NCI-H1092 (cell line): Measurements from ENCODE around the gene DBX2.
"Not testable (repeated sequence)": the region's sequence is repeated elsewhere in the genome, so short reads cannot be mapped to it uniquely, and the experiment has no call there.

Source experiments
- DNase-seq: peaks from one replicate; lab custom pipeline; 2025; lab: John Stamatoyannopoulos, UW

DBX2 gene

DNA sequence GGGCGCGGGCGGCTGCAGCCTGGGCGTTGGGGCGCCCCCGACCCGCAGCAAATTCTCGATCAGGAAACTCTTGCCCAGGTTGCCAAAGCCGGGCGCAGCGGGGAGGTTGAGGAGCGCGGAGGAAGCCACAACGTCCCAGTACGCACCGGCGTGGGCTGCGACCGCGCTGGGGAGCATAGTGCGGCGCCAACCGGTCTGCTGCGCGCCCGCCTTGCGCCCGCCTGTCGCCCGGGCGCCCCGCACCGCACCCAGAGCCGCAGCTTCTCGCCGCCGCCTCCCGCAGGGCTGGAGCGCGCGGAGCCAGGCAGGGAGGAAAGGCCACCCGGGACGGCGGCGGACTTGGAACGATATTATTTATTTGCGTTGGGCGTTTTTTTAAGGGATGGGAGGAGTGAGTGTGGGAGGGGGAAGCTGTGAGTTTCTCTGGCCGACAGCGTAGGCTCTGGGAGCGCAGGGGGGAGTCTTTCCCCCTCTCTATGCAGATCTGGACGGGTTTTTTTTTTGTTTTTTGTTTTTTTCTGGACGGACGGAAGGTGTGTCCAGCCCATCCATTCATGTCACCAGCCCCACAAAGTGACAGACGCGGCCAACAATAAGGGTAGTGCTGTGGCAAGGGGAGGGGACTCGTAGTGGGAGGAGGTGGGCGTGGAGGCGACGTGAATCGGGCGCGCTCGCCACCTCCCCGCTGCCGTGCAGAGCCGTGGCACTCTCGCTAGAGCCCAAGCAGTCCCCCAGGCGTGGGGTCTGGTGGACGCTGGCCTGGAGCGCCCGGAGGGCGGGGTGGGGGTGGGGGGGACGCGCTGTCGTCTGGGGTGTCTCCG, at the start of gene DBX2:
TSS of gene DBX2 (minus strand) at position 349 of the 821 bp plus-strand sequence. CDS start at position 177, 172 bp downstream.
- DNase-seq = no peak

GRCh38 chr12:45098766-45099165, 47.9 kb upstream of the DBX2 start:
- DNase-seq = no peak

- DNase-seq = not testable (repeated sequence)
These were observed 44.5 kb upstream of the DBX2 start for GRCh38 chr12:45095417-45095816.

DNA sequence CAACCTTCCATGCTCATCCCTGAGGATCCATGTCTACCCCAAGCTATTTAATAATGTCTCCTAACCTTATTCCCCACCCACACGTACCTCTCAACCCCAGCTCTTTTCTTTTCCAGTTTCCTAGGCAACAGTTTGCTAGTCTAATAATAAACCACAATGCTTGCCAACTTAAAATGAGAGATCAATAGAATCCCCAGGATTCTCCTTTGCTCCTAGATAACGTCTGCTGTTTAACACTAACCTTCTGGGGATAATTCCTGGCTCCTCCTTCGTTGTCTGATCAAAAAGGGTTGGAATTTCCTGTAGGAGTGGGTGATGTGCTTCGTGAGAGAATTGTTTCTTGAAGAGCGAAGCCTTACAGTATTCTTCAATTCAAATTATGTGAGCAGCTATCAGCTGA, 42.2 kb upstream of the DBX2 start:
- no peak for DNase-seq

DNA sequence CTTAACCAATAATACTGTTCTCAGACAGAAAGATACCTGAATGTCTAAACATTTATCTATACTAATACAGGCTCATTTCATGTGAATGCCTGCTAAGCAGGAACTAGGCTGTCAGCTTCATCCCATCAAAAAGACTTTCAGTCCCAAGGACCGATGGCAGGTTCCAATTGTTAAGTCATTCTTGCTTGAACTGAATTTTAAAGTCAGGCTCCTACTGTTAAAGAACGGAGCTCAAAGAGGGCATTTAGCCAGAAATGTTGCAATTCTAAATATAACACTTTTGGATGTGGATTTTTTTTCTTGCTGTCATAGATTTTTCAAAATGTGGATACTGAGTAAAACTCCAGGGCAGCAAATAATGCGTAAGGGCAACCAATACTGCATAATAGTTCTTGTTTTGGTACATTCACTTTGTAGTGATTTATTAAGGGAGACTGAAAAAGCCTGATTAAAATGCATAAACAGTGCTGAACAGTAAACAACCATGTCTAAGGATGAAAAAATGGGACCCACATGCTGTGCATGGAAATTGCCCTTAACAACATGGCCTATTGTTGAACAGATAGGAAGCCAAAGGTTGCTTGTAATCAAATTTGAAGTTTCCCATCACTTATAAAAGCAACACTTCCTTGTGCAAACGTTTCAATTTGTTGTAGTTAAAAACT, 38.6 kb upstream of the DBX2 start:
- DNase-seq = no peak

DNA sequence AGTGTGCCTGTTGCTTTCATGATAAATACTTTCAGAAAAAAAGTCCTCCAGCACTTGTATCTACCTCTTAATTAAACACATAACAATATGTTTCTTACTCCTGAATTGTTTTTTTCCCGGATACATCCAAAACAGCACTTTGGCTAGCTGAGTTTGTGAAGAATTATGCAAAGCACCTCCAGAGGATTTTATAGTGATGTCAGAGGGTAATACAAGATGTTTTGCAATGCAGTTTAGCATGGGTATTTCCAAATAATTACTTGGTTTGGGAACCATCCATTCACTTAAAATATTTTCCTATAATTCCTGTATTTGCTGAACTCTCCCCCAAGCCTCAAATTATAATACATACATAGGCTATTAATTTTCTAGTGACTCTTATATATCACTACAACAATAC, 37.7 kb upstream of the DBX2 start:
- no peak for DNase-seq

DNA sequence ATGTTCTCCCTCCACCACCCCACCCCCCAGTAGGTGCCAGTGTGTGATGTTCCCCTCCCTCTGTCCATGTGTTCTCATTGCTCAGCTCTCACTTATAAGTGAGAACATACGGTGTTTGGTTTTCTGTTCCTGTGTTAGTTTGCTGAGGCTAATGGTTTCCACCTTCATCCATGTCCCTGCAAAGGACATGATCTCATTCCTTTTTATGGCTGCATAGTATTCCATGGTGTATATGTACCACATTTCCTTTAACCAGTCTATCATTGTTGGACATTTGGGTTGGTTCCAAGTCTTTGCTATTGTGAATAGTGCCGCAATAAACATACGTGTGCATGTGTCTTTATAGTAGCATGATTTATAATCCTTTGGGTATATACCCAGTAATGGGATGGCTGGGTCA, 33.3 kb upstream of the DBX2 start:
- not testable (repeated sequence) for DNase-seq

DNA sequence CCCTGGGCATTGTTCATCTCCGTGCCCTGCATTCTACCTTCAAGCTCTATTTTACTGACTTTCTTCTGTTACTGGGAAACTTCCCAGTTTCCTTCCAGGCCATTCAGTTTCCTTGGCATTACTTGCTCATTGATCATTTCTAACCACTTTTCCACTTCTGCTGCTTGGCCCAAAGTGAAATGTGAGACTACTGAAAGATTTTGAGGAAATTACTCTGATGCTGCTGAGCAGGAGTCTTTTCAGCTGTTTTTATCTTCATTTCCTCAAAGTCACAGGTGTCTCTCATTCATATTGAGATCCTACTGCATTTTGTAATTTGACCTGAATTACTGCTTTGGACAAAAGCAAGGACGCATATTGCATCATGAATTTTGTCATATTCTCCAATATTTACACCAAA, 26.4 kb upstream of the DBX2 start:
- DNase-seq = no peak

DNA sequence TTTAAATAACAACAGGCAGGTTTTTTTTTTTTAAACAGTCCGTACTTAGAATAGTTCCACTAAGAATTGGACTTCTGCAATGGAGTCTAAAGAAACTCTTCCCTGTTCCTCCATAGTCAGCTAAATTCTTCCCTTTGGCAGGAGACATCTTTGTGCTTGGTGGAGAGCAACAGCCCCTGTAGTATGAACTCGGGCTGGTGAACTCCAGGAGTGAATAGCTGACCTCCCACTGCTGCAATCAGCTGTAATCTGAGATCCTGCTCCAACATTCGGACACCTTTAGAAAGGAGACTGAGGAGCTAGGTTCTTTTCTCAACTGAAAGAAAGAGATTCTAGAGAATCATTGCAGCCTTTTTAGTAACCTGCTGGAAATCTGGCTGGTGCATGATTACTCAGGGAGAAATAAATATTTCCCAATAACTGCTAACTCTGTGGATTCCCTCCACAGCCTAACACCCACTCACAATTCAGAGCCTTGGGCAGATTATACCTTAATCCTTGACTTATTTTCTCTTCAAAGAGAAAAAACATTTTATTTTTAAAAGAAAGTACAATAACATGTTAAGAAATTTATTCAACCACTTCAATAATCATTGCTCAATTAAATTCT, 25.6 kb upstream of the DBX2 start:
- no peak for DNase-seq

- no peak for DNase-seq
These were observed 24.8 kb upstream of the DBX2 start for GRCh38 chr12:45075587-45076282.

- no peak for DNase-seq
These were observed 14.3 kb upstream of the DBX2 start for GRCh38 chr12:45065125-45065626.

- DNase-seq = no peak
These were observed 10.1 kb upstream of the DBX2 start for GRCh38 chr12:45060976-45061375.

- DNase-seq = peak; percentile 11
These were observed 750 bp upstream of the DBX2 start for GRCh38 chr12:45051572-45052125.

DNA sequence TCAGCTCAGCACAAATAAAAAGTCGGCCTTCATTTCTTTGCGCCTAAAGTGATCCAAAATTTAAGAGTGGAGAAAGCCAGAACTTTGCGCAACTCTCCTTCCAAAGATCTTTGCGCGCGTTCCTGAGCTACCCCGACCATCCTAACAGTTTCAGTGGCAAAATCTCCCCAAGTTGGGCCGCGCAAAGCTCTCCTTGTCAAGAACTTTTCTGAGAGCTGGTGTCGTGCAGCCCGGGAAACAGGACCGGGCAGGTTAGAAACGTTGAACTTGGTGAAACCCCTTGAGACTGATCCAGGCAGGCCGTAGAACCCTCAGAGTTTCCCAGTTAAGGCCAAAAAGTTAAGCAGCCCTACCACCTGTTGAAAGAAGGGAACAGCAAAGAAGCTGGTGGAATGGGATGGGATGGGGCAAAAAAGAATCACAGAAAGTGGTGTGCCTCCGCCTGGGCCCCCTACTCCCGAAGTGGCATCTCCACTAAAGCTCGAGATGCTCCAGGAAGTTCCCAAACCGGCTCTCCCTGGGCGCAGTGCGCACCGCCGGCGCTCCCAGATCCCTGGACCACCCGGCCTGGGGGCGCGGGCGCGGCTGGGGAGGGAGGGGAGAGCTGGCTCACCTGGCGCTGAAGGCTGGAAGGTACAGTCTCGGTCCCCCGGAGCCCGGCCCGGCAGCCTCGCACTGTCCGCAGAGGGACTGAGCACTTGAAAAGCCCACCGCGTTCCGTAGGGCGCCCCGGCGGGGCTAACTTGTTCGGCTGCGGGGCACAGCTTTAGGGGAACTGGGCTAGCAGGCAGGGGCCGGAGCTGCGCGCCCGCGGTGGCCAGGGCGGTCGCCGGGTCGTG, 768 bp downstream of the DBX2 start:
- DNase-seq = no peak

- no peak for DNase-seq
These were observed 8.3 kb downstream of the DBX2 start for GRCh38 chr12:45042599-45042998.

GRCh38 chr12:45040977-45041376, 9.9 kb downstream of the DBX2 start:
- no peak for DNase-seq

GRCh38 chr12:45039757-45040156, 11.1 kb downstream of the DBX2 start:
- DNase-seq = no peak

- DNase-seq = no peak
These were observed 16.0 kb downstream of the DBX2 start for GRCh38 chr12:45034861-45035265.

GRCh38 chr12:45017916-45018315, 33.0 kb downstream of the DBX2 start:
- DNase-seq = no peak

GRCh38 chr12:45014396-45014795, 36.5 kb downstream of the DBX2 start:
- DNase-seq = no peak

- no peak for DNase-seq
These were observed 38.1 kb downstream of the DBX2 start for GRCh38 chr12:45012749-45013148.
